Measurements from ENCODE around the gene CASZ1.

Gene CASZ1

GRCh38 chr1:10724511-10724910, 71.9 kb downstream of the CASZ1 start:
- Histone ChIP-seq H3K79me2 (ENCODE audit: insufficient read depth, low read length) (no peaks in the 10 kb centered on the region), H3K4me1 (ENCODE audit: insufficient read depth, low read length) (no peaks in the 10 kb centered on the region), H2AFZ (ENCODE audit: low read depth, low read length) (no peak overlapping the region), H3K4me2 (ENCODE audit: insufficient read depth, low read length) (no peak overlapping the region), H3K27ac (ENCODE audit: low read length) (no peak overlapping the region), H3K27me3 (ENCODE audit: insufficient read depth, low read length, poor library complexity) (peaks cover 4% of the 10 kb centered on the region), H3K9ac (ENCODE audit: low read depth, low read length) (no peak overlapping the region), H3K9me3 (ENCODE audit: insufficient read depth, low read length, severe bottlenecking) (no peaks in the 10 kb centered on the region), H3K4me3 (ENCODE audit: low read depth in 1 of 2, low read length in 2 of 2) (no peak overlapping the region), H4K20me1 (ENCODE audit: insufficient read depth, low read length) (0 out of 2 replicates have a peak, but pooled peaks cover 8% of the 10 kb centered on the region), H3K36me3 (ENCODE audit: insufficient read depth, low read length) (no peaks in the 10 kb centered on the region)
- ATAC-seq (ENCODE audit: insufficient read depth, low read depth) (no peak), DNase-seq (no peak)
- TF ChIP-seq CTCF (IDR thresholded peaks at IDR 0.05; ENCODE audit: borderline replicate concordance, extremely low read depth, low read length, poor library complexity, severe bottlenecking): no peak

GRCh38 chr1:10724052-10724494, 72.4 kb downstream of the CASZ1 start:
- no peaks in the 10 kb centered on the region for H3K79me2 ChIP-seq (ENCODE audit: insufficient read depth, low read length)
- H2AFZ ChIP-seq (ENCODE audit: low read depth, low read length): no peak overlapping the region
- no peak overlapping the region for H3K4me2 ChIP-seq (ENCODE audit: insufficient read depth, low read length)
- H3K27ac ChIP-seq (ENCODE audit: low read length): no peak overlapping the region
- H3K9ac ChIP-seq (ENCODE audit: low read depth, low read length): no peak overlapping the region
- DNase-seq: no peak
- no peaks in the 10 kb centered on the region for H3K36me3 ChIP-seq (ENCODE audit: insufficient read depth, low read length)
- H3K4me3 ChIP-seq (ENCODE audit: low read depth in 1 of 2, low read length in 2 of 2): no peak overlapping the region
- peaks cover 4% of the 10 kb centered on the region for H3K27me3 ChIP-seq (ENCODE audit: insufficient read depth, low read length, poor library complexity)
- H3K4me1 ChIP-seq (ENCODE audit: insufficient read depth, low read length): no peaks in the 10 kb centered on the region
- ATAC-seq (ENCODE audit: insufficient read depth, low read depth): no peak
- TF ChIP-seq EZH2 (IDR thresholded peaks at IDR 0.05; ENCODE audit: borderline replicate concordance, low read depth, low read length, severe bottlenecking) (no peak), CTCF (IDR thresholded peaks at IDR 0.05; ENCODE audit: borderline replicate concordance, extremely low read depth, low read length, poor library complexity, severe bottlenecking) (no peak)
- H3K9me3 ChIP-seq (ENCODE audit: insufficient read depth, low read length, severe bottlenecking): no peaks in the 10 kb centered on the region
- H4K20me1 ChIP-seq (ENCODE audit: insufficient read depth, low read length): 0 out of 2 replicates have a peak, but pooled peaks cover 8% of the 10 kb centered on the region

GRCh38 chr1:10723317-10723716, 73.1 kb downstream of the CASZ1 start:
- 0 out of 2 replicates have a peak, but pooled peaks cover 8% of the 10 kb centered on the region for H4K20me1 ChIP-seq (ENCODE audit: insufficient read depth, low read length)
- H3K9me3 ChIP-seq (ENCODE audit: insufficient read depth, low read length, severe bottlenecking): no peaks in the 10 kb centered on the region
- peaks cover 4% of the 10 kb centered on the region for H3K27me3 ChIP-seq (ENCODE audit: insufficient read depth, low read length, poor library complexity)
- no peak overlapping the region for H3K4me2 ChIP-seq (ENCODE audit: insufficient read depth, low read length)
- H3K36me3 ChIP-seq (ENCODE audit: insufficient read depth, low read length): no peaks in the 10 kb centered on the region
- H3K4me3 ChIP-seq (ENCODE audit: low read depth in 1 of 2, low read length in 2 of 2): no peak overlapping the region
- H3K9ac ChIP-seq (ENCODE audit: low read depth, low read length): no peak overlapping the region
- DNase-seq (no peak), ATAC-seq (ENCODE audit: insufficient read depth, low read depth) (no peak)
- no peaks in the 10 kb centered on the region for H3K4me1 ChIP-seq (ENCODE audit: insufficient read depth, low read length)
- H2AFZ ChIP-seq (ENCODE audit: low read depth, low read length): no peak overlapping the region
- H3K79me2 ChIP-seq (ENCODE audit: insufficient read depth, low read length): no peaks in the 10 kb centered on the region
- no peak overlapping the region for H3K27ac ChIP-seq (ENCODE audit: low read length)
- TF ChIP-seq EZH2 (IDR thresholded peaks at IDR 0.05; ENCODE audit: borderline replicate concordance, low read depth, low read length, severe bottlenecking) (no peak), CTCF (IDR thresholded peaks at IDR 0.05; ENCODE audit: borderline replicate concordance, extremely low read depth, low read length, poor library complexity, severe bottlenecking) (no peak)

- Histone ChIP-seq H3K9ac (ENCODE audit: low read depth, low read length) (no peak overlapping the region), H4K20me1 (ENCODE audit: insufficient read depth, low read length) (0 out of 2 replicates have a peak, but pooled peaks cover 8% of the 10 kb centered on the region), H3K4me1 (ENCODE audit: insufficient read depth, low read length) (no peaks in the 10 kb centered on the region), H3K9me3 (ENCODE audit: insufficient read depth, low read length, severe bottlenecking) (no peaks in the 10 kb centered on the region), H3K27ac (ENCODE audit: low read length) (no peak overlapping the region), H3K27me3 (ENCODE audit: insufficient read depth, low read length, poor library complexity) (peaks cover 4% of the 10 kb centered on the region), H3K79me2 (ENCODE audit: insufficient read depth, low read length) (no peaks in the 10 kb centered on the region), H3K4me2 (ENCODE audit: insufficient read depth, low read length) (no peak overlapping the region), H3K4me3 (ENCODE audit: low read depth in 1 of 2, low read length in 2 of 2) (no peak overlapping the region), H2AFZ (ENCODE audit: low read depth, low read length) (no peak overlapping the region), H3K36me3 (ENCODE audit: insufficient read depth, low read length) (no peaks in the 10 kb centered on the region)
- ATAC-seq (ENCODE audit: insufficient read depth, low read depth) (no peak), DNase-seq (no peak)
- no peak for TF ChIP-seq CTCF (IDR thresholded peaks at IDR 0.05; ENCODE audit: borderline replicate concordance, extremely low read depth, low read length, poor library complexity, severe bottlenecking)
- no peak for TF ChIP-seq EZH2 (IDR thresholded peaks at IDR 0.05; ENCODE audit: borderline replicate concordance, low read depth, low read length, severe bottlenecking)
Observed at GRCh38 chr1:10722803-10723202, 73.6 kb downstream of the CASZ1 start.

Measured in DND-41 (cell line).